ENCODE data around the gene LPCAT2.

The LPCAT2 gene

DNA sequence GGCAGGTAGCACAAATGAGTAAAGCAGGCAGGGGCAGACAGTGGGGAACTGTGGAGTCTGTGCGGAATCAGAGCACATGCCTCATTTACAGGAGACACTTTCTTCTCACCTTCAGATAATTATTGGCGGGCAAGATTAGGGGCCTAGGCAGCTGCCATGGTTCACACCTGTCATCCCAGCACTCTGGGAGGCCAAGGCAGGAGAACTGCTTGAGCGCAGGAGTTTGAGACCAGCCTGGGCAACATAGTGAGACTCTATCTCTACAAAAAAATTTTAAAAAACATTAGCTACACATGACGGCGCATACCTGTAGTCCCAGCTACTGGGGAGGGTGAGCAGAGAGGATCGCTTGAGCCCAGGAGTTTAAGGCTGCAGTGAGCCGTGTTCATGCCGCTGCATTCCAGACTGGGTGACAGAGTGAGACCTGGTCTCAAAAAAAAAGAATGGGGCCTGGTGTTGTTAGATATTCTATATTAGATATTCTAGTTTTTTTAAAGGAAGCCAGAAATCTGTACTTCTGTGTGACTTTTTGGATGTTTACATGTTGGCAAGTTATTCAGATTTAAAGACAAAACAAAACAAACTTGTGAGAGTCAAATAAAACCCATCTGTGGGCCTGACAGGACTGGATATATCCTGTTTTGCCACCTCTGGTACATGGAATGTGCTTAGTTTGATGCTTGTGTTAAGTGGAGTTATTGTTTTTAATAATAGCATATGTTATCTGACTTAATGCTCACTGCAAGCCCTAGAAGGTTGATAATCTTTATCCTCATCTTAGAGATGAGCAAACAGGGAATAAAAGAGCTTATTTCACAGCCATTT is 4.9 kb upstream of the LPCAT2 start:
- DNase-seq, result no peak

DNA sequence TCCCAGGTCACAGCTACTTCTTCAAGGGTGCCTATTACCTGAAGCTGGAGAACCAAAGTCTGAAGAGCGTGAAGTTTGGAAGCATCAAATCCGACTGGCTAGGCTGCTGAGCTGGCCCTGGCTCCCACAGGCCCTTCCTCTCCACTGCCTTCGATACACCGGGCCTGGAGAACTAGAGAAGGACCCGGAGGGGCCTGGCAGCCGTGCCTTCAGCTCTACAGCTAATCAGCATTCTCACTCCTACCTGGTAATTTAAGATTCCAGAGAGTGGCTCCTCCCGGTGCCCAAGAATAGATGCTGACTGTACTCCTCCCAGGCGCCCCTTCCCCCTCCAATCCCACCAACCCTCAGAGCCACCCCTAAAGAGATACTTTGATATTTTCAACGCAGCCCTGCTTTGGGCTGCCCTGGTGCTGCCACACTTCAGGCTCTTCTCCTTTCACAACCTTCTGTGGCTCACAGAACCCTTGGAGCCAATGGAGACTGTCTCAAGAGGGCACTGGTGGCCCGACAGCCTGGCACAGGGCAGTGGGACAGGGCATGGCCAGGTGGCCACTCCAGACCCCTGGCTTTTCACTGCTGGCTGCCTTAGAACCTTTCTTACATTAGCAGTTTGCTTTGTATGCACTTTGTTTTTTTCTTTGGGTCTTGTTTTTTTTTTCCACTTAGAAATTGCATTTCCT is 3.4 kb upstream of the LPCAT2 start:
- DNase-seq, result no peak

DNA sequence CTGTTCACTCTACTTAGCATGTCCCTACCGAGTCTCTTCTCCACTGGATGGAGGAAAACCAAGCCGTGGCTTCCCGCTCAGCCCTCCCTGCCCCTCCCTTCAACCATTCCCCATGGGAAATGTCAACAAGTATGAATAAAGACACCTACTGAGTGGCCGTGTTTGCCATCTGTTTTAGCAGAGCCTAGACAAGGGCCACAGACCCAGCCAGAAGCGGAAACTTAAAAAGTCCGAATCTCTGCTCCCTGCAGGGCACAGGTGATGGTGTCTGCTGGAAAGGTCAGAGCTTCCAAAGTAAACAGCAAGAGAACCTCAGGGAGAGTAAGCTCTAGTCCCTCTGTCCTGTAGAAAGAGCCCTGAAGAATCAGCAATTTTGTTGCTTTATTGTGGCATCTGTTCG is 2.8 kb upstream of the LPCAT2 start:
- no peak for DNase-seq

DNA sequence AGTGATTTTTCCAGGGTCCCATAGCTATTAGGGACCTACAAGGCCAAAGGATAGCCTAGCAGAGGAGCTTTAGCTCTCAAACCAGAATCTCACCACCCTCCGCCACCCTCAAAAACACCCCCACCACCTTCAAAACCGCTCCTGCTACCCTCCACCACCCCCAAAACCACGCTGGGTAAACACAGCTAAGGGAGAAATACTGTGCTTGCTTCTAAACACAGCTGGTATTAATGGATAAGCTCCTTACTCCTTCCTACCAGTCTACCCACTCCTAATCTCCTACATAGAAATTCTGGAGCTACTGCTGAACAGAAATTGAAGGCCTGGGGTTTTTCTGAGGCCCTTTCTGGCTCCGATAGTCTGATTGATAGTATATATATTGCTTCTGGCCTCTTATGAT is 2.2 kb upstream of the LPCAT2 start:
- no peak for DNase-seq

DNA sequence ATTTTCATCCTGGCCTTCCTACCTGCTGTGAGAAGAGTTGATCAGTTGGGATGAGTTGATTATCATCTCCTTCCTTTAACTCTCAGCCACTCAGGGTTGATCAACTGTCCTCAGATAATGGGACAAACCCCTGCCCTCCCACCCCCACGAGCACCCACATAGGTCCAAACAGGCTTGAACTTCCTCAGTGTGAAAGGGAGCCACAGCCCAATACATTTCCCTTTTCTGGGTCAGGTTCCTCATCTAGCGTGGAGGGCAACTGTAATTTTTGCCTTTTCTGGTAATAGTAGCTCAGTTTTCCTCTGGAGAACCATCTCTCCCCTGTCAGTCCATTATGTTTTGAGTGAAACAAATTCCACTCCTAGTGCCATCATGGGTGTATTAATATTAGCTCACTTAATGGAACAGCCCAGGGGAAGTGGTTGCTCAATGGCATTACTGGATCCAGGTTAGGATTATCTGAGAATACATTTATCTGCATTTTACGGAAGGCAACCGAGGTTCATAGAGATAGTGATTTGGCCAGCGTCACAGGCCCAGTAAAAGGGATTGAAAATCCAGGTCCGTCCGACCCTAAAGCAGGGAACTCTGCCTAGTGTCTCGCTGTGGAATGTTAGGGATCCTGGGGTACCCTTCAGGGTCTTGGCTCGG is 476 bp upstream of the LPCAT2 start:
- no peak for DNase-seq

DNA sequence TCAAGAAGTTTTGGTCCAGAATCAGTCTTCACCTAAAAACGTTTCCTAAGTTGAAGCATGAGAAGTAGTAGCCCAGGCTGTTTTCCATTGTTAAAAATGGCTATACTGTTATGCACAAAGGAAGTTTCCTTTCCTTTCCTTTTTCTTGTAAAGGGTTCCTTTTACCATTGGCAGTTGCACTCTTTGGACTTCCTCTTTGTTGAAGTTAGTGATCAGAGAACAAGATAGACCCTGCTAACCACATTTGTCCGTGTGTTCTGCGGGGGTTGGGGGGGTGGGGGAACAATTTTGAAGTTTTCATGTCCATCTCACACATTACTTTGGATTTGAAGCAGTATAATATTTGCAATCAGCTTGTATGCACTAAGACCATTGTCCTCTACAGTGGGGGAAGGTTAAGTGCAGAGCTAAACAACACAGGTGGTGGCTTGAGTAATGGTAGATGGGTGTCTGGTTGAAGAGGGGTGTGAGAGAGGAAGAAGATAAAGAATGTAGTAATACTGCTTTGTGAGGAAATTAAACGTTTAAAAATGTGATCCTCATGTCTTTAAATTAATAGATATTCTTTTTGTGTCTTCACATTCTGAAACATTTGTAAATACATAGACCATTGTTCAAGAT is 1.4 kb downstream of the LPCAT2 start:
- no peak for DNase-seq

DNA sequence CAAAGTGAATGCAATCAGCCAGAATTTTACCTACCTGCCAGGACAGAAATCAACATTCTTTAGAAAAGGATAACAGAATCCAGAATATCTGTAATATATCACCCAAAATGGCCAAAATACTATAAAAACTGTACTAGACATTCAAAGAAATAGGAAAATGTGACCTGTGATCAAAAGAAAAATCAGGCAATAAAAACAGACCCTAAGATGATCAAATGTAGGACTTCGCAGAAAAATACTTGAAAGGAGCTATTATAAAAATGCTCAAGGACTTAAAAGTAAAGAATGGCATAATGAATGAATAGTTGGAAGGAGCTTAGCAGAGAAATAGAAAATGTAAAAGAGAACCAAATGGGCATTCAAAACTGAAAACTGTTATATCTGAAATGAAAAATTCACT is 4.1 kb downstream of the LPCAT2 start:
- no peak for DNase-seq

DNA sequence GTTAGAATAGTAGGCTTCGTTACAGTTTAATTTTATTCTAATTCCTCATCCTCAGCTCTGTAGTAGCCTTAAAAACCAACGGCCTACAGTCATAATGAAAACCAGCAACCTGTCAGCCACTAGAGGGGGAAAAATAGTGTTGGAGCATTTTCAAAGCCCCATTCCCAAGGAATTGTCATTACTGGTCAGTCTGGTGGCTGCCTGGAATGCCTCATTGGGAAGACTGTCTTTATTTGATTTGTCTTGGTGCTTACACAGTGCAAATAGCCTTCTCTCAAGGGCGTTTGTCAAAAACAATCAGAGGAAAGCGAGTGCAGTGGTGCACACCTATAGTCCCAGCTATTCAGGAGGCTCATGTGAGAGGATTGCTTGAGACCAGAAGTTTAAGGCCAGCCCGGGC is 4.7 kb downstream of the LPCAT2 start:
- no peak for DNase-seq

DNA sequence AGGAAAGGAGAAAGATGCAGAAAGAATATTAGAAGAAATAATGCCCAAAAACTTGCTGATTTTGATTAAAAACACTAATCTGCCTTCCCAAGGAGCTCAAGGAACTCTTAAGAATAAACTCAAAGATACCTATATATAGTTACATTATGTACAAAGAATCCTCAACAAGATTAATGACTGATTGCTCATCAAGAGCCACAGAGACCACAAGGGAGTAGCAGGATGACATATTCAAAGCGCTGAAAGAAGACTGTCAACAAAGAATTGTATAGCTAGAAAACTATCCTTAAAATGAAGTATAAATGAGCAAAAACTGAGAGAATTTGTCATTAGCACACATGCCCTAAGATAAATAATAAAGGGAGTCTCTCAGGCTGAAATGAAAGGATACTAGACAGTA is 6.2 kb downstream of the LPCAT2 start:
- DNase-seq, result no peak

DNA sequence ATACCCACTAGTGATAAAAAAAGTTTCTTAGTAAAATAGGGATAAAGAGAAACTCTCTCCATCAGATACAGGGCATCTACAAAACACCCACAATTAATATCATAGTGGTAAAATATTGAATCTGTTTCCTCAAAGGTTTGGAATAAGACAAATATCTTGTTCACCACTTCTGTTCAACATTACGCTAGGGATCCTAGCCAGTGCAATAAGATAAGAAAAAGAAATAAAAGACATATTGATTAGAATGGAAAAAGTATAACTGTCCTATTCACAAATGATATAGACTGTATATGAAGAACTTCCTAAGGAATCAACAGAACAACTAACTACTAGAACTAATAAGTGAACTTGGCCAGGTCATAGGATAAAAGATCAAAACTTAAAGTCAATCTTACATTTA is 12.9 kb downstream of the LPCAT2 start:
- no peak for DNase-seq

DNA sequence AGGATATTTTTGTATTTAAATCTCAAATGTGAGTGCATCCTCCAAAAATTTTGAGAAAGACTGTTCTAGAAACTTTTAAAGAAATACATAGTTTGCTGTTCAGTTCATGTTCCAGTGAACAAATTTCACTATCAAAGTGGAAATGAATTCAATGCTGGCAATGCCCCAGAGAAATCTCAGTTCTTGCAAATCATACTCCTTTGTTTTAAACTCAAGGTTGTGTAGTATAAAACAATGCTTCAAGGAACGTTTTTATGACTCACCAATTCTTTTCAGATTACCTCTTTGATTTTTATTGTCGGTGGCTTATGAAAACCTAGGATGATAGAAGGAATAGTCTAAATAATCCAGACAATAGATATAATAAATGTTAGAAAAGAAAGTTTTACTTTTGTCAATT is 17.6 kb downstream of the LPCAT2 start:
- no peak for DNase-seq

DNA sequence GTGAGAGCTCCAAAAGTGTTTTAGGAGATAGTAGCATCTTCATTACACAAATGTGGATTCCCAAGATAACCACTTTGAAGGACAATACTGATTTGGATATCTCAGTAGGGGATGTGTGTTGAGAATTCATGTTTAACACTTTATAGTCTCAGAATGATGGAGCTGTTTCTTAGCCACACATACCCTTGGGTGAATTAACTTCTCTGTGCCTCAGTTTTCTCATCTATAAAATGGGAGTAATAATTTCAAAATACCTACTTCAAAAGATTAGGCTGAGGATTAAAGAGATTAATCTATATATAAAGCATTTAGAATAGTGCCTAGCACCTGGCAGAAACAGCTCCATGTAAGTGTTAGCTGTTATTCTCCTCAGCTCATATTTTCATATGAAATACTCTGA is 19.0 kb downstream of the LPCAT2 start:
- DNase-seq, result no peak

DNA sequence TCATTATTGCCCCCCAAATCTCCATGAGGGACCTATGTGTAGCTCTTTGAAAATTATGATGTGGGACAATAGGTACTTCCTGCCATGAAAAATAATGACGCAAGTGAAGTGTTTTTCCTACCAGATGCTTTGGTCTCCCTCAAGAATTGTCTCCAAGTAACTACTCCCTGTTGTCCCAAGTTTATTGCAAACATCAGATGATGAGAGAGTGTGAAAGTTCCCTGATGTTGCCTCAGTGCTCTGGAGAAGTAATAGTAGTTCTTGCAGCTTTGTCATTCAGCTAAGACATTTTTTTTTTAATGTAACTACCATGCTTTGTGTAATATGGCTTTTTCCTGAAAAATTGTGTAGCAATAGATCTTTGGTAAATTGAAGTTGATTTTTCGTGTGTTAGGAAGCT is 20.1 kb downstream of the LPCAT2 start:
- DNase-seq, result no peak

DNA sequence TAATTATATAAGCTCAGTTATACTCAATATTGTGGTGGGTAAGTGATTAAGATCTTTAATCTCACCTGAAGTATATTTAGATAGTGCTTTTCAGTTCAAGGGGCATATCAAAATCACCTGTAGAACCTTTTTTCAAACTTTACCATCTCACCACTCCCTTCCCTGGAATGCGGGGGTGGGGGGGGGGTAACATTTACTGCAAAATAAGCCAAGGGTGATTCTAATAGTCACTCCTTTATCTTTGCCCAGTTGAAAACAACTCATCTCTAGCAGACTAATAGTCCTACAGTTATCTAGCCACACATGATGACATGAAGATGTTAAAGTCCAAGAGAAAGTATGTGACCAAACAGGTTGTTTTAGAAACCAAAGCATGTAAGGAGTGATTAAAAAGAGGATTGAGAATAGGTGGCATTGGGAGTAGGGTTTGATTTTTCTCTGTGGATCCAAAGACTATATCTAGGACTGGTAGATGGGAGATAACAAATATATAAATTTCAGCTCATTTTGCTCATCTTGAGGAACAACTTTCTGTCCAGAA is 21.5 kb downstream of the LPCAT2 start:
- DNase-seq, result no peak

DNA sequence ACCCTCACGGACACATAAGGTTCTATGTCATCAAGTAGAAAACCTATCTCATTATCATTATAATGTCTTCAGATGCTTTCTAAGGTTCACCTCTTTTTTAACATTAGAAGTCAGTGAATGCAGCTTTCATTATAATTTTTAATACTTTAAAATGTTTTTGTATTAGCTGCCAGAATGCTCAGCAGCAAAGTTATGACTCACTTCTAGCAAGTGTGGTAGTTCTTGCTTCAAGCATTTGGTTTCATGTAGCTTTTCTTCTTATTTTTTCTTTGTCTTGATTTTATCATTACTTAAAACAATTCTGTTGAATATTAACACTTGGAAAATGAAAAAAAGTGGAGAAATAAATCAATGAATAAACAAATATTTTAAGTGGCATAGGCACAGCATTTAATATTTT is 23.4 kb downstream of the LPCAT2 start:
- no peak for DNase-seq

DNA sequence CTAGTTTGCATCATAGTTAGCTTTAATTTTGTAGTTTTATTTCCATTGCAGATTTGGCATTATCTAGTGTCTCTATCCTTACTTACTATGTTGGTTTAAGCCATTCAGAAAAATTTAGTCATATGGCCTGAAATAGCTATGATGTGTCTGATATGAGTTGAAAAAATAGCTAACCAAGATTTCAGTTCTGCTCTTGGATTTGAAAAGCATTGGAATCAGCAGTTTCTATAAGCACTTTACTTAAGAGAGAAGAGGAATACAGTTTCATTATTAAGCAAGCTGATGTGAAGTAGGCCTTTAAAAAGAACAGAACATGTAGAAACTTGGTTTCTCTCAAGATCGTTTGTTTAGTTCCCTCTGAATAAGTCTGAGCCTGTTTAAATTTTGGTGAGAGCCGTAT is 25.9 kb downstream of the LPCAT2 start:
- DNase-seq, result no peak

DNA sequence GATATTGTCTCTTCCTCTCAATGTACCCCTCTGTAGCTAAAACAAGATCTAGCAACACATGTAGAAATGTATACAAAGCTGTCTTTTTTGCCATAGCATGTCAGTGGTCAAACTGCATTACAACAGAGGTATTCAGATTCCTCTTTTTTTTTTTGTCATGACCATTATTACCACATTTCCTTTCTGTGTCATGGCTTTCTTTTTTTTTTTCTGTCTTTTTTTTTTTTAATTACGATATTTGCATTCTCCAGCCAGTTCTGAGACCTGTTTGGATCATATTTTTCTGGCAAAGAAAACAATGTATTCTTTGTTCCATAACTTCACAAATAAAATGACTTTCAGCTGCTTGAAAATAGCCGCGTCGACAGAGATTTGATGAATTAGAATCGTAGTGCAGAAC is 30.2 kb downstream of the LPCAT2 start:
- DNase-seq, result no peak

DNA sequence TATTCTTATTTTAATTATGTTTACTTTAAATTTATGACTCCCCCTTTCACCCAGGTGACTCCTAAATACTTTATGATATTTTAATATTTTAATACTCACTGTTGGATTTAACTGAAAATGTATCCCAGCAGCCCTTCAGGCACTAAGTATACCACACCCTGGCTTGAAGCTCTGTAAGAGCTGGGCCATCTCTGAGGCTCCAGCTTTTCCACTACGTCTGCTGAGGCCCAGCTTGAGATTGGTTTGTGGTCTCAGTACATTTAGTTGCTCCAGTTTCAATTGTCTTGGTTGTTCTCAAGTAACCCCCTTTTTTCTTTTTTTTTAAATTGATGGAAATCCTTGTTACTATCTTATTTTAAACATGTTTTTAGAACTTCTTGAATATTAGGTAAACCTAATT is 30.6 kb downstream of the LPCAT2 start:
- no peak for DNase-seq

DNA sequence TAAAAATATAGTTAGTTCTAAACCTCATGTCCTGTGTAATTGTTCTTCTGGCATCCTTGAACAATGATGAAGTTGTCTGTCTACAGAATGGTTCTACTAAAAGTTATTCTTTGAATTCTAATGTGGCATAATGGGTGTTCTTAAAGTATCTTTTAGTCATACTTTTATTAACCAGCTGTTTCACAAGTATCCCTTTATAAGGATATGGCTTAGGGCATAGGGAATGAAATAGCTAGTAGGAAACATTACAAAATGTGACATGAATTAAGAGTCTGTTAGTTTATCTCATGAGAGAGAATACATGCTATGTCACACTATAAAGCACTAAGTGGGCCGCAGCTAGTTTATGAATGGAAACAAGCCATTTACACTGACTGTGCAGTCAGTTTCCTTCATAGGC is 31.3 kb downstream of the LPCAT2 start:
- no peak for DNase-seq

DNA sequence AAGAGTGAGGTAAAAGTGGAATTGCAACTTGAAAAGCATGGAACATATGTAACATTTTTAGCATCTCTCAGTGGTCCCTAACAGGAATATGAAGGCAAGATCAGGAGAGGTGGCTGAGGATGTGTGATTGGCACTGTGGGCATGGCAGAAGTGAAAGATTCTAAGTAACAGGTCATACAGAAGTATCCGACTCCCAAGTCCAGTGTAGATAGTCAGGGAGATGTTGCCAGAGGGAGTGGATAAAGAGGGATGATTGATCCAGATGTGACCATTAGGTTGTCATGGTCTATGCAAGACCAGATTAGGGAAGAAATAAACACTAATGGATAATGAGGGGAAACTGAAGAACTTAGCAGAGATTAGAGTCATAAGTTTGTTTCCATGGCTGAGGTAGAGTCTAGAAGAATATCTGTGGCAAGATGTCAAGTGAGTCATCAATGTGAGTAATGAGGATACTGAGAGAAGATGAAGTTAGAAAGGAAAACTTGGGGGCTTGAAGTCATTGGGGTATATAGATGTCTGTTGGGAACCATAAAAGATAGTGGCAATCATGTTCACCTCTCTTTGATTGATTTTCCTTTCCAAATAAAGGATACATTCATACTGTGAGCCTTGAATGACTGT is 33.7 kb downstream of the LPCAT2 start:
- no peak for DNase-seq

DNA sequence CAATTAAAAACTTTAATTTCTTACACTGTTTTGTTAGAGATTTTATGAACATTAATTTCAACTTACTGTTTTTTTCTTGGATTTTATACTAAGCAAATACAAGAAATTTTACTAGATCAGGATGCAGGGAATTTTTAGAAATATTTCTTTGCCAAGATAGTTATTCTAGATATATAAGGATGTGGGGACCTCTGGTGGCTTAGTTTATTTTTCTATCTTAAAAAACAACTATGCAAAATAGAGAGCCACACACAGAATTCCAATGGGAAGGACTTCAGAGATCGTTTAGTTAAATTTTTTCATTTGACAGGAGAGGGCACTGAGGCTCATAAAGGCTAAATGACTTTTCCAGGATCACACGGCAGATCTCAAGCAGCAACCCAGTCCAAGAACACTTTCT is 34.6 kb downstream of the LPCAT2 start:
- DNase-seq, result no peak

DNA sequence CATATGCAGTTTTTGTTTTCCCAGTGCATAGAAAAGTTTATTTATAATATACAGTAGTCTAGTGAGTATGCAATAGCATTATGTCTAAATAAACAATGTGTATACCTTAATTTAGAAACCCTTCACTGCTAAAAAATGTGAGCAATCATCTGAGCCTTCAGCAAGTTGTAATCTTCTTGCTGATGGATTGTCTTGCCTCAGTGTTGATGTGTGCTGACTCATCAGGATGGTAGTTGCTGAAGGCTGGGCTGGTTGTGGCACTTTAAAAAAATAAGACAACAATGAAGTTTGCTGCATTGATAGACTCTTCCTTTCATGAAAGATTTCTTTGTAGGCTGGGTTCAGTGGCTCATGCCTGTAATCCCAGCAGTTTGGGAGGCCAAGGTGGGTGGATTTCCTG is 43.7 kb downstream of the LPCAT2 start:
- DNase-seq, result no peak

DNA sequence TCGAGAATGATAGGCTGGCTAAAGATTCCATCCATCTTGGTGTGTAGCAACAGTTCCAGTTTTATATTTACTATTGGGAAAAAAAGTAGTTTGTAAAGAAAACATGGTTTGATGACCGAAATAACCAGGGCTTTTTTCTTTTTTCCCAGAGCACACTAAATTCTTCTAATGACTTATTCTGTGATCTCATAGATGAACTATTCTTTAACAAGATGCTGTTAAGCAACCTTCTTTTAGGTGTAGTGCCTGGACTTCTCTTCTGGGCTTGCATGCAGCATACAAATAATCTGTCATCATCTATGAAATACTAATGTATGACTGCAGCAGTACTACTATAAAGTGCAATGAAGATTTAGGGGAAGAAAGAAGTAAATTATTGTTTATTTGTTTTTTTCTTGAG is 46.6 kb downstream of the LPCAT2 start:
- no peak for DNase-seq
